NCI-H1436 treated with DMSO at 0.1 percent for 48 hours (cell line): ENCODE measurements around the gene MRPL53.
A peak's percentile ranks its signal among the peaks of the same experiment; 100 is the strongest.
"Not testable (repeated sequence)": the region's sequence is repeated elsewhere in the genome, so short reads cannot be mapped to it uniquely, and the experiment has no call there.

Source experiments
- DNase-seq: peaks from one replicate; lab custom pipeline; 2025; lab: John Stamatoyannopoulos, UW

The MRPL53 gene

DNA sequence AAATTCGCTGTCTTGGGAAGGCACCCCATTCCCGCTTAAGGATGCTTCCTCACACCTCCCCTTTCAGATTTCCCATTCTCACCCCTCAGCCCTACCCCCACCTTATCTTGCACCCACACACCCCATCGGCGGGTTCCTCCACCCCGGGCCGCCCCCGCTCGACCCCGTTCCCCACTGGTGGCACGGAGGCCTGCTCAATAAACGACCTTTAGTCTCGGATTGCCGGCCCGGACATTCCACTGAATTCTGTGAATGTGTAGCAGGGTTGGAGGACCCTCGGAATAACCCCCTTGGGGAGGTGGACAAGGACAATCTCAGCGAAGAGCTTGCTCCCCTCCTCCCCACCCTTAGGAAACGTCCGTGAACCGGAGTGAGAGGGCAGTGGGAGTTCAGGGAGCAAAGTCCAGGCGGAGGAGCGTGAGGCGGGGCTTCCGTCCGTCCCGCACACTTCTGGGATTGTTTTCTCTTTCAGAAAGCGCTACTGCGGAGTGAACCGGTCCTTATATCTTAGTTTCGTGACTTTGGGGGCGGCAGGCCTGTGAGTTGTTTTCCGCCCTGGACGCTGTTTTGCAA, 29.8 kb upstream of the MRPL53 start:
- no peak for DNase-seq

- DNase-seq: no peak
These were observed 29.0 kb upstream of the MRPL53 start for GRCh38 chr2:74501335-74502071.

- DNase-seq: no peak
These were observed 28.1 kb upstream of the MRPL53 start for GRCh38 chr2:74500578-74500946.

- DNase-seq: no peak
These were observed 27.6 kb upstream of the MRPL53 start for GRCh38 chr2:74499940-74500577.

DNA sequence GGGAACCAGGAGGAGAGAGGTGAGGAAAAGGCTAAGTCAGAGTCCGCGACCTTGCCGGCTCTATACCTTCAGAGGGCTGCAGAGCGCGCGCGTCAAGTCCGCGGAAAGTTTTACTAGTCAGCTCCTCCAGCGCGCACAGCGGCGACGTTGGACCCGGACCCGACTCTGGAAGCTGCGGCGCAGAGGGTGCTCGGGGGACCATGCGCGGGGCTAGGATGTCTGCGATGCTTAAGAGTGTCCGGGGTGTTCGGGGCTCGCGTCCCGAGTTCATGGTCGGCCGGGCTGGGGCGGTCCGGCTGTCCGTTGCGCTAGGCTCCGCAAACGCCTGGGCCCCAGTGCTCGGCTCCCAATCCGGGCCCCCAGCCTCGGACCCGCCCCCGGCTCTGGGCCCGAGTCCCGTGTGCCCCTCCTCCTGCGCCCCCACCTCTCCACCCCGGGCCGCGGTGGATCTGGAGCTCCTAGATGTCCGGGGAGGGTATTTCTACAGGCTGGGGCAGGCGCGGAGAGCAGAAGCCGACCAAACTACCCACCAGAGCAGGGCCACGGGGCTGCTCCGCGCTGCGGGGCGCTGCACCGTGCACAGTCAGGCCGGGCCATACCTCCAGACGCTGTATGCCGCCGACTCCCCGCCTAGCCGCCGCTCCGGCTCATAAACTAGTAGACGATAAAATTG, 26.9 kb upstream of the MRPL53 start, which contains the start of gene LBX2:
Gene LBX2, minus strand, starts transcription at position 337 of the 673 bp plus-strand sequence. Its CDS starts 66 bp downstream, at position 271.
- no peak for DNase-seq

- no peak for DNase-seq
These were observed 26.2 kb upstream of the MRPL53 start for GRCh38 chr2:74498500-74499266.

- no peak for DNase-seq
These were observed 25.5 kb upstream of the MRPL53 start for GRCh38 chr2:74497777-74498499.

DNA sequence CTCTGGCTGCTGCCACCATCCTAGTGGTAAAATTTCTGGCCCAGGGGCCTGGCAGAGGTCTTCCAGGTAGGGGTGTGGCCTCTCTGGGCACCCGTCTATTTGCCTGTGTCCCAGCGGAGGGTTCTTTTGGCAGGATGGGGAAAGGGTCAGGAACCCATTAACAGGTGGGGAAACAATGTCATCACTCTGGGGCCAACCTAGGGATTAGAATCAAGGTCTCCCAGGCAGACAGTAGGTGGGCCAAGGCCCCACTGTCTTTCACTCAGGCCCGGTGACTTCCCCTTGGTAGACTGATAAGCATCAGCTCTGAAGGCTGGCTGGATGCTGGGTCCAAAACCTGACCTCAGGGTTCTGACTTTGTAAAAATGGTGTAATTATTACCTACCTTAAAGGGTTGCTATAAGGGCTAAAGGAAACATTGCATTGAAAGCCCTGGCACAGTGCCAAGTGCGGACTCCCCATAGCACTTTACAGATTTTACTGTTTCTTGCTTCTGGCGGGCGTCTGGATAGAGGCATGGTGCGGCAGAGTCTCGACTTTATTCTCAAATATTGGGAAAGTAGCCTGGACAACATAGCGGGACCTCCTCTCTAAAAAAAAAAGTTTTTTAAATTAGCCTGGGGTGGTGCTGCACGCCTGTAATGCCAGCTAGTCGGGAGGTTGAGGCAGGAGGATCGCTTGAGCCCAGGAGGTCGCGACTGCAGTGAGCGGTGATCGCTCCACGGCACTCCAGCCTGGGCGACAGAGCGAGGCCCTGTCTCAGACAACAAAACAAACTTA, 24.7 kb upstream of the MRPL53 start:
- no peak for DNase-seq

DNA sequence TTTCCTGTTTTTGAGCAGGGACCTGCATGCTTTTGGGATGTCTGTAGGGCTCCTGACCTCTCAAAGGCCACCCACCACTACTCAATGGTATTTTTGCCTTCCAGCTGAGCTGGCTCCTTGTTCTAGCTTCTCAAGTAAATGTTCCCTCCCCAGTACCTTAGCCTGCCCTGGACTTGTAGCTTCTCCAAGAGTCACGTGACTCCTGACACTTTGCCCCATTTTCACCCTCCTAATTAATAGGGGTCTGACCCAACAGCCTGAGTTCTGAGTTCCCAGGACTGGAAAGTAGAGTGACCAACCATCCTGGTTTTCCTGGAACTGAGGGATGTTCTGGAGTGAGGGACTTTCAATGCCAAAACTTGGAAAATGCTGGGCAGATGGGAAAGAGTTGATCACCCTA, 23.0 kb upstream of the MRPL53 start:
- DNase-seq: no peak

DNA sequence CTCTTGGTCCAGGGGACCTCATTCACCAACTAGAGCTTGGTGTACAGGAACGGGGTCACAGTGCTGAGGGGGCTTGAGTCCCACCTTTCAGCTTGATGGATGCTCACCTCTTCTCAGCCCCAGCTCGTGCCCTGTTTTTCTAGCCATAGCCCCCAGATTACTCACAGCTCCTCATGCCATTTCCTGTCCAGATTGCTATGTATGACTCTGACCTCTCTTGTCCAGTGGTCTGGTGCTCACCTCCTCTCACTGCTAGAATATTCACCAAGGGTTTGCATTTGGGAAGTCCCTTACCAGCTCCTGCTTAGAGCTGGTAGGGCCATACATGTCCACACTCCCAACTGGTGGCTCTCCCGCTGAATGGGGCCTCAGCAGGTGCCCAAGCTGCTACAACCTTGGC, 21.1 kb upstream of the MRPL53 start:
- DNase-seq: no peak

- DNase-seq: no peak
These were observed 19.4 kb upstream of the MRPL53 start for GRCh38 chr2:74491648-74492544.

DNA sequence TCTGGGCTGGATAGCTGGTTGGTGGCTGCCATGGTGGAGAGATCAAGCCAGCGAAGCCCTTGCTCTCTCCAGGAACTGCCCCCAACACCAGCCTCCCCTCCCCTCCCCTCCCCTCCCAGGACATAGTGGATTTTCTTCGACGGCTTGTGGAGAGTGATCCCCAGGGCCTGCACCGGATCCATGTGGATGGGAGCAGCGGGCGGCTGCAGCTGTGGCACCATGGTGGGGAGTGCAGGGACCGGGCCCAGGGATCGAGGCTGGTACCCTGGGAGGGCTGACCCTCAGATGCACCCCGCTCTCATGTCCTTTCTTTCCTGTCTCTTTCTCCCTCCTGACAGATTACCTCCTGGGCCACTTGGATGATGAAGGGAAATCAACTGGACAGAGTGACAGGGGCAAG, 17.4 kb upstream of the MRPL53 start:
- no peak for DNase-seq

- no peak for DNase-seq
These were observed 16.4 kb upstream of the MRPL53 start for GRCh38 chr2:74488643-74489481.

GRCh38 chr2:74486141-74486540, 13.7 kb upstream of the MRPL53 start:
- DNase-seq: no peak

DNA sequence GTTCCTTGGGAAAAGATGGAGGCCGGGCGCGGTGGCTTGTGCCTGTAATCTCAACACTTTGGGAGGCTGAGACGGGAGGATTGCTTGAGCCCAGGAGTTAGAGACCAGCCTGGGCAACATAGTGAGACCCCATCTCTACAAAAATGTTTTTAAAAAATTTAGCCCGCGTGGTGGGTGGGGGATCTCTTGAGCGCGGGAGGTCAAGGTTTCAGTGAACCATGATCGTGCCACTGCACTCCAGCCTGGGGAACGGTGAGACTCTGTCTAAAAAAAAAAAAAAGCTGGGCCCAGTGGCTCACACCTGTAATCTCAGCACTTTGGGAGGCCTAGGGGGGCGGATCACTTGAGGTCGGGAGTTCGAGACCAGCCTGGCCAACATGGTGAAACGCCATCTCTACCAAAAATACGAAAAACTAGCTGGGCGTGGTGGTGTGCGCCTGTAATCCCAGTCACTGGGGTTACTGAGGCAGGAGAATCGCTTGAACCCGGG, 11.2 kb upstream of the MRPL53 start:
- DNase-seq: not testable (repeated sequence)

GRCh38 chr2:74482801-74483674, 10.6 kb upstream of the MRPL53 start, which contains the start of the genes CCDC142 and TTC31:
CCDC142 (minus strand) TSS chr2:74482998; CDS start chr2:74482837, 161 bp downstream.
TTC31 (plus strand) TSS chr2:74483081; CDS start chr2:74483096, 15 bp downstream.
- peak; percentile 89 for DNase-seq
